ENCODE data around the gene AATK. TPM values are rescaled to one million over a fixed set of nuclear protein-coding genes. Genes with fewer than 3 reads are reported as not detected.

Gene AATK
- total and polyA plus RNA-seq, 9 of the 15 experiments (the other 6 are each of a cell fraction or from before 2014, with no cell fraction given) = 0.11 to 0.55 (median 0.38) TPM; not detected in 5

DNA sequence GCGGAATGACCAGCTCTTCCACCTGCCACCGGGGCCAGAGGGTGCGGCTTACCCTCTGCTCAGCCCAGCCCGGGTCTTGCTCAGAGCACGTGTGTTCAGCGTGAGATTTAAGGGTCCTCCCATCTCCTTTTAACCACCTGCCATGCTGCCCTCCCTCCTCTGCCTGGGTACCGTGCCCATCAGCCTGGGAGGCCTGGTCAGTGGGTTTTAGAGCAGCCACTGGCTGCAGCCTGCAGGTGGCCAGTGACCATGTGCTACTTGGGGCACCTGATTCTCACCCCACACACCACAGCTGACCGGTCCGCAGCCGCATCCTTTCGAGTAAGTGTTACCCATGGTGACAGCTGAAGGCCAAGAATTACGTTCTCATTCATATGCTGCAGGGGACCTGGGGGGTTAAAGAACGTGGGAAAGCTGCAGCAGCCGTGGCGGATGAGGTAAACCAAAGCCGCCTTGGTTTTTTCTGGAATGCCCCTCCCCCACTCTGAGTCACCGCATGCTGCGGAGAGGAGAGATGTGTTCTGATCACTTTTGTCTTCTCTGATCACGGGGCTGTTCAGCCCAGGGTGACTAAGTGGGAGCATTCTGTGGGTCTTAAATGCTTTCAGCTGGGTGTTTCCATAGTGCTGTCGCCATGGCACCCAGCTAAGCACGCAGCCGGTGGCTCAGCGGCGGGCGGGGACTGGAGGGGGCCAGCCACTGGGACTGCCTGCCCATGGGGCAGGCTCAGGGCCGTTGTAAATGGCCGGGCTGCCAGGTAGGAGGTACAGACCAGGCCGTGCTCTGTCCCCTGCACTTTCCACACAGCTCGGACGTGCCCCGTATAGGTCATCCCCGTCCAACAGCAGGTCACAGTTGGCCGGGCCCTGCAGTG lies 71.3 kb downstream of the AATK start (continued):
- TF ChIP-seq, protein P1, sequence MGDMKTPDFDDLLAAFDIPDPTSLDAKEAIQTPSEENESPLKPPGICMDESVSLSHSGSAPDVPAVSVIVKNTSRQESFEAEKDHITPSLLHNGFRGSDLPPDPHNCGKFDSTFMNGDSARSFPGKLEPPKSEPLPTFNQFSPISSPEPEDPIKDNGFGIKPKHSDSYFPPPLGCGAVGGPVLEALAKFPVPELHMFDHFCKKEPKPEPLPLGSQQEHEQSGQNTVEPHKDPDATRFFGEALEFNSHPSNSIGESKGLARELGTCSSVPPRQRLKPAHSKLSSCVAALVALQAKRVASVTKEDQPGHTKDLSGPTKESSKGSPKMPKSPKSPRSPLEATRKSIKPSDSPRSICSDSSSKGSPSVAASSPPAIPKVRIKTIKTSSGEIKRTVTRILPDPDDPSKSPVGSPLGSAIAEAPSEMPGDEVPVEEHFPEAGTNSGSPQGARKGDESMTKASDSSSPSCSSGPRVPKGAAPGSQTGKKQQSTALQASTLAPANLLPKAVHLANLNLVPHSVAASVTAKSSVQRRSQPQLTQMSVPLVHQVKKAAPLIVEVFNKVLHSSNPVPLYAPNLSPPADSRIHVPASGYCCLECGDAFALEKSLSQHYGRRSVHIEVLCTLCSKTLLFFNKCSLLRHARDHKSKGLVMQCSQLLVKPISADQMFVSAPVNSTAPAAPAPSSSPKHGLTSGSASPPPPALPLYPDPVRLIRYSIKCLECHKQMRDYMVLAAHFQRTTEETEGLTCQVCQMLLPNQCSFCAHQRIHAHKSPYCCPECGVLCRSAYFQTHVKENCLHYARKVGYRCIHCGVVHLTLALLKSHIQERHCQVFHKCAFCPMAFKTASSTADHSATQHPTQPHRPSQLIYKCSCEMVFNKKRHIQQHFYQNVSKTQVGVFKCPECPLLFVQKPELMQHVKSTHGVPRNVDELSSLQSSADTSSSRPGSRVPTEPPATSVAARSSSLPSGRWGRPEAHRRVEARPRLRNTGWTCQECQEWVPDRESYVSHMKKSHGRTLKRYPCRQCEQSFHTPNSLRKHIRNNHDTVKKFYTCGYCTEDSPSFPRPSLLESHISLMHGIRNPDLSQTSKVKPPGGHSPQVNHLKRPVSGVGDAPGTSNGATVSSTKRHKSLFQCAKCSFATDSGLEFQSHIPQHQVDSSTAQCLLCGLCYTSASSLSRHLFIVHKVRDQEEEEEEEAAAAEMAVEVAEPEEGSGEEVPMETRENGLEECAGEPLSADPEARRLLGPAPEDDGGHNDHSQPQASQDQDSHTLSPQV (IDR thresholded peaks at IDR 0.05) = peak; percentile 57; the same call in 1 of the 2 replicates
- TF ChIP-seq ZNF79 (CRISPR knock-in tag; IDR thresholded peaks at IDR 0.05; ENCODE audit: low read depth) (no peak), MAFK (IDR thresholded peaks at IDR 0.05; ENCODE audit: low read length) (peak; percentile 17; the same call in 1 of the 2 replicates), SOX6 (IDR thresholded peaks at IDR 0.05) (peak; percentile 94), CREB1 (IDR thresholded peaks at IDR 0.05) (peak; percentile 40; the same call in 1 of the 2 replicates), CREB1 (CRISPR knock-in tag; IDR thresholded peaks at IDR 0.05) (peak; percentile 49; the same call in 1 of the 2 replicates), ZNF232 (CRISPR knock-in tag; IDR thresholded peaks at IDR 0.05) (no peak), HES1 (IDR thresholded peaks at IDR 0.05; ENCODE audit: low read depth) (peak; percentile 68), CBFB (CRISPR knock-in tag; IDR thresholded peaks at IDR 0.05) (peak; percentile 58), ADNP (tag; IDR thresholded peaks at IDR 0.05) (no peak), HOXB6 (CRISPR knock-in tag; IDR thresholded peaks at IDR 0.05; ENCODE audit: borderline replicate concordance) (no peak), FOXP1 (CRISPR knock-in tag; IDR thresholded peaks at IDR 0.05) (no peak), JUN (IDR thresholded peaks at IDR 0.05; ENCODE audit: borderline replicate concordance, low read depth, low read length) (peak; percentile 99), JUN (CRISPR knock-in tag; IDR thresholded peaks at IDR 0.05; ENCODE audit: borderline replicate concordance) (peak; percentile 86; the same call in 1 of the 2 replicates), GABPB1 (CRISPR knock-in tag; IDR thresholded peaks at IDR 0.05) (peak; percentile 77), RBFOX2 (IDR thresholded peaks at IDR 0.05; ENCODE audit: low read depth, low read length) (peak; percentile 45; the same call in 1 of the 2 replicates), ZKSCAN1 (IDR thresholded peaks at IDR 0.05; ENCODE audit: low read depth, low read length) (peak; percentile 32; the same call in 1 of the 2 replicates), ZBTB7A (IDR thresholded peaks at IDR 0.05; ENCODE audit: borderline replicate concordance, control insufficient read depth, low read depth, low read length) (peak; percentile 50; the same call in 1 of the 2 replicates), NR4A1 (CRISPR knock-in tag; IDR thresholded peaks at IDR 0.05) (no peak), NR4A1 (tag; IDR thresholded peaks at IDR 0.05) (peak; percentile 60; the same call in 1 of the 2 replicates), POLR2AphosphoS5 (IDR thresholded peaks at IDR 0.05; ENCODE audit: control insufficient read depth, insufficient read depth, low read depth, low read length) (0 out of 2 replicates have a peak, but pooled peaks have one; percentile 34), MAZ (CRISPR knock-in tag; conservative IDR thresholded peaks at IDR 0.05 in 1 of 2, IDR thresholded peaks at IDR 0.05 in 1 of 2) (peak; percentile 56 to 71)
- TF ChIP-seq, protein P2, sequence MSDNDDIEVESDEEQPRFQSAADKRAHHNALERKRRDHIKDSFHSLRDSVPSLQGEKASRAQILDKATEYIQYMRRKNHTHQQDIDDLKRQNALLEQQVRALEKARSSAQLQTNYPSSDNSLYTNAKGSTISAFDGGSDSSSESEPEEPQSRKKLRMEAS (CRISPR knock-in tag; IDR thresholded peaks at IDR 0.05) = peak; percentile 92
